Small intestine (tissue), 7 donors: ENCODE results near the gene CEP41. TPM values are rescaled to one million over a fixed set of nuclear protein-coding genes. Genes with fewer than 3 reads are reported as not detected.

Source experiments
- DNase-seq, 2 donors: peaks; one replicate each; pipeline versions ENCODE4 v3.0.0 to v3.0.0-alpha.2; 2013
- FAIRE-seq: peaks from 2 replicates; lab custom pipeline; 2012; peaks lifted over from hg19 to GRCh38; lab: Jason Lieb, UNC
- H3K27ac ChIP-seq, 3 donors: one replicate each; pipeline ENCODE4 v1.5.1; 2013; ENCODE audit warnings: low read length in 2 of 3, mild to moderate bottlenecking in 2 of 3, control low read depth in 1 of 3, inconsistent platforms in 1 of 3, low read depth in 1 of 3, moderate library complexity in 1 of 3
- H3K27me3 ChIP-seq, 3 donors: one replicate each; pipeline ENCODE4 v1.6.1; 2013; ENCODE audit warnings: low read length in 3 of 3, inconsistent platforms in 1 of 3; ENCODE audit not compliant: control insufficient read depth in 3 of 3, insufficient read depth in 3 of 3
- H3K36me3 ChIP-seq, 3 donors: one replicate each; pipeline ENCODE4 v1.6.1; 2013; ENCODE audit warnings: low read length in 3 of 3, inconsistent platforms in 1 of 3, low read depth in 1 of 3, mild to moderate bottlenecking in 1 of 3, moderate library complexity in 1 of 3; ENCODE audit not compliant: control insufficient read depth in 3 of 3, insufficient read depth in 2 of 3
- H3K4me1 ChIP-seq, 3 donors: one replicate each; pipeline ENCODE4 v1.6.1; 2013; ENCODE audit warnings: low read length in 2 of 3, inconsistent platforms in 1 of 3, low read depth in 1 of 3, mild to moderate bottlenecking in 1 of 3, moderate library complexity in 1 of 3; ENCODE audit not compliant: control insufficient read depth in 3 of 3, insufficient read depth in 2 of 3
- H3K4me3 ChIP-seq, 3 donors: one replicate each; pipeline ENCODE4 v1.5.1; 2013; ENCODE audit warnings: low read length in 3 of 3, control low read depth in 1 of 3, inconsistent platforms in 1 of 3, low read depth in 1 of 3, mild to moderate bottlenecking in 1 of 3, moderate library complexity in 1 of 3
- H3K9me3 ChIP-seq, 2 donors: one replicate each; pipeline ENCODE4 v1.6.1; 2013; ENCODE audit warnings: low read depth in 1 of 2, low read length in 1 of 2; ENCODE audit not compliant: control insufficient read depth in 2 of 2, insufficient read depth in 1 of 2
- WGBS, 3 donors: extraction: QIAGEN DNeasy Blood & Tissue Kit; methylation state at CpG; one replicate each; pipeline ENCODE4 v1.1.7; 2013; 5-methylcytosine and 5-hydroxymethylcytosine counted together
- polyA plus RNA-seq, 4 donors: library from polyadenylated mRNA; stranded (reverse) in 3 of 4; unstranded in 1 of 4; fragments of 200-250 nt in 3 of 4; fragments of 120-200 nt in 1 of 4; gene quantifications; one replicate each; pipeline versions ENCODE4 v1.2.1 to v1.2.3, GENCODE V29; 2013
- donor health status: healthy with polysubstance abuse.
- donor health status: control.
- donor health status: control.
- donor health status: Bipolar disorder and iron deficiency.
- donor health status: healthy.

The CEP41 gene
- polyA plus RNA-seq, 4 donors, result 3.0 to 11.8 (median 6.2) TPM; not detected in 1

DNA sequence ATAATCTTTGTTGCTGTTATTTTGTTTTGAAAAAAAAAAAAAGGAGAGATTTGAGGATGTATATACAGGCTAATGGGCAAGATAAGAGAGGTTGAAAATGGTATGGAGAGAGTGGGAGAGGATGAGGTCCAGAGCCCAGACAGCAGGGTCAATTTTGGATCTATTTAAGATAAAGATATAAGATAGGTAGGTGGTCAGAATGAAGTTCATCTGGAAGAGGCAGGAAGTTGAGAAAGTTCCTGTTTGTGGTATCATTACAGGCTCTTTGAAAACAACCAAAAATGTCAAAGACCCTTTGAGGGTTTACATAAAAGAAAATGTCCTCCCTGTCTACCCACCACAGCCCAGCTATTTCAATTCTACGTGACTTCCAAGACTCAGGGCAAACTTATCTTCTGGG lies 7.5 kb downstream of the CEP41 start:
- H3K27ac ChIP-seq, result no peak overlapping the region
- H3K4me3 ChIP-seq, result no peak overlapping the region
- peaks cover 0 to 5% (median 0%) of the 10 kb centered on the region in 3 donors for H3K4me1 ChIP-seq
- WGBS, 3 donors, result 78 to 95% (median 82%) methylated on average over 1 of the region's 1 CpG
- DNase-seq (no peak), FAIRE-seq (no peak)
- H3K36me3 ChIP-seq, result no peaks in the 10 kb centered on the region
- no peaks in the 10 kb centered on the region for H3K9me3 ChIP-seq
- no peaks in the 10 kb centered on the region for H3K27me3 ChIP-seq

DNA sequence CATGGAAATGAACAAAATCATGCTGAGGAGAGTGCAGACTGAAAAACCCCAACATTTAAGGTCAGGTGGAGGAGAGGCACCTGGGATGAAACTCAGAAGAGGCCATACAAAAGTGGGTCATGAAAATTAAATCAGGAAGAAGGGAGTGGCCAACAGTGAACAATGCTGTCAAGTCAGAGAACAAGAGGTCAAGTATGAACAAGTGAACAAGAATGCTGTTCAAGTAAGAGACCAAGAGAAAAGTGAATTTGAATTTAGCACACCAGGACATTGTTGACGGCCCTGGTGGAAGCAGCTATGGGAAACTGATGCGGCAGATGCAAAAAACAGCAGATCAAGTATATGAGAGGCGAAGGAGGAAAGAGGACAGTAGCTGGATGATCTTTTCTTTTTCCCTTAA lies 7.9 kb downstream of the CEP41 start:
- peaks cover 0 to 5% (median 0%) of the 10 kb centered on the region in 3 donors for H3K4me1 ChIP-seq
- H3K4me3 ChIP-seq, result no peak overlapping the region
- no peaks in the 10 kb centered on the region for H3K36me3 ChIP-seq
- FAIRE-seq (no peak), DNase-seq (no peak)
- H3K9me3 ChIP-seq, result no peaks in the 10 kb centered on the region
- WGBS, 3 donors, result 89 to 97% (median 94%) methylated on average over 3 of the region's 3 CpGs
- H3K27me3 ChIP-seq, result no peaks in the 10 kb centered on the region
- H3K27ac ChIP-seq, result no peak overlapping the region

DNA sequence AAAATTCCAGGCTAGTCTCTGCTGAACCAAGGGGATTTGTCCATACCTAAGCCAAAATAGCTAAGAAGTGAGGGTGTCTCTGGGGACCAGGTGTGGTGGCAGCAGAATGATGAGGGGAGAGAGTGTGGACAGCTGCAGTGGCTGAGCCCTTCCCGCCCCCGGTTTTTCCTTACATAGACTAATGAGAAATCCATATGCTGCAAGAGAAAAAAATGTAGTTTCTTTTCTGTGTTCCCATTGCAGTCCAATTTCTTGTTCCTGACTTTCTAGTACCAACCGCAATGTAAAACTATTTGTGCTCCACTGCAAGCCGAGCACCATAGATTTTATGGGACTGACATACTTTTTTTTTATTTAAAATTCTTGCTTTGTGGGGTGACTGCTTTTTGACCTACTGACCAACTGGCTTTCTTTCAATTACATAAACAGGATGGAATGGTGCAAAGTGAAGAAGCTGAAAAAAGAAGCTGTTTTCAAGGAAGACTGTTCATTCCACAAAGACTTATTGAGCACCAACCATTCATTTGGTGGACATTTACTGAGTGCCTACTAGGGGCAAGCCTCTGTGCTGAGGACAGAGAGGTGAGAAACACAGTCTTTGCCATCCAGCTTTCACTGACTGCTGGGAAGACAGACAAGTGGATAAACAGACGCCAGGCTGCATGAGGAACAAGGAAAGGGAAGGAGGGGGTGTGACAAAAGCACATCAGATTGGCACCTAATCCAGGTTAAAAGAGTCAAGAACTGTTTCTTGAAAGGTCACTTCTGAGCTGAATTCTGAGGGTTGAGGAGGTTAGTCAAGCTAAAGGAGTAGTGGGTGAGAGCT lies 9.8 kb downstream of the CEP41 start:
- peak overlapping the region in 2 of 3 donors; percentile 33 to 72 for H3K27ac ChIP-seq
- H3K4me1 ChIP-seq, result peaks cover 0 to 5% (median 0%) of the 10 kb centered on the region in 3 donors
- H3K27me3 ChIP-seq, result no peaks in the 10 kb centered on the region
- peak in 1 of 2 donors; percentile 18 for DNase-seq
- WGBS, 3 donors, result 62 to 75% (median 74%) methylated on average over 5 of the region's 5 CpGs
- no peak for FAIRE-seq
- H3K4me3 ChIP-seq, result no peak overlapping the region
- no peaks in the 10 kb centered on the region for H3K9me3 ChIP-seq
- no peaks in the 10 kb centered on the region for H3K36me3 ChIP-seq

DNA sequence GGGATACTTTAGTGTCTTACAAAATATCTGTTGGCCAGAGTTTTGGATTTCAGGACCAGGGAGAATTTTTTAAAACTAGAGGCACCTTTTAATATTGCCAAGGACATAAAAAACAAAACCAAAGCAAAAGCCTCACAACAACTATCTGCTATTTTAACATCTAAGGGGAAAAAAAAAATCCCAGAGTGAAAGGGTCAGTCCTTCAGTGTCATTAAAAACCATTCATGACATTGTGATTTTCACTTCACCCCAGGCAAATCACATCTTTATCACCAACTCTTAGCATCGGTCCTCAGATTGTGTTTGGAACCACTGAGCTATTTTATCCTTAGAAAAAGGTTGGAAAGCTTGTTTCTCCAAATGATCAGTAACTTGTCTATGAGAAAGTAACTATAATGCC lies 10.7 kb downstream of the CEP41 start:
- Histone ChIP-seq H3K27me3 (no peaks in the 10 kb centered on the region), H3K27ac (peak overlapping the region in 1 of 3 donors; percentile 72), H3K9me3 (no peaks in the 10 kb centered on the region), H3K4me3 (no peak overlapping the region), H3K36me3 (no peaks in the 10 kb centered on the region), H3K4me1 (peaks cover 0 to 5% (median 0%) of the 10 kb centered on the region in 3 donors)
- FAIRE-seq (no peak), DNase-seq (no peak)
- WGBS, 3 donors, result 52 to 79% (median 71%) methylated on average over 1 of the region's 1 CpG

DNA sequence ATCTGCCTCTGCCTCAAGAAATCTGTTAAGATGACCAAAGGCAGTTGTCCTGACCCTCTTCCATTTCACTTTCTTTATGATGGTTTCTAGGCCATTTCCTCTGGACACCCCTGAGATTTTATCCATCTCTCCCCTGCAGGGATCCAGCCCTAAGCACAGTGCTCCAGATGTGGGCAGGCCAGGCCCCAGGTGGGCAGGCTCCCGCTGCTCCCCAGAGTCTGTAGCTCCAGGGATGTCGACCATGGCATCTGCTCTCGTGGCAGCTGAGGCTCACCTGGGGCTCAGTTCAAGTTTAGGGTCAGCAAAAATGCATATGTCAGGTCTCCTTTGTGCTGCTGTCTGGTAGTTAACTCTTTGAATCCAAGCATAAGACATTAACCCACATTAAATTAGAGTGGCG lies 11.8 kb downstream of the CEP41 start:
- WGBS, 3 donors, result 93 to 94% (median 94%) methylated on average over 4 of the region's 4 CpGs
- no peak for FAIRE-seq
- H3K9me3 ChIP-seq, result no peaks in the 10 kb centered on the region
- H3K4me3 ChIP-seq, result no peak overlapping the region
- peaks cover 0 to 5% (median 0%) of the 10 kb centered on the region in 3 donors for H3K4me1 ChIP-seq
- H3K36me3 ChIP-seq, result no peaks in the 10 kb centered on the region
- no peaks in the 10 kb centered on the region for H3K27me3 ChIP-seq
- no peak for DNase-seq
- no peak overlapping the region for H3K27ac ChIP-seq

DNA sequence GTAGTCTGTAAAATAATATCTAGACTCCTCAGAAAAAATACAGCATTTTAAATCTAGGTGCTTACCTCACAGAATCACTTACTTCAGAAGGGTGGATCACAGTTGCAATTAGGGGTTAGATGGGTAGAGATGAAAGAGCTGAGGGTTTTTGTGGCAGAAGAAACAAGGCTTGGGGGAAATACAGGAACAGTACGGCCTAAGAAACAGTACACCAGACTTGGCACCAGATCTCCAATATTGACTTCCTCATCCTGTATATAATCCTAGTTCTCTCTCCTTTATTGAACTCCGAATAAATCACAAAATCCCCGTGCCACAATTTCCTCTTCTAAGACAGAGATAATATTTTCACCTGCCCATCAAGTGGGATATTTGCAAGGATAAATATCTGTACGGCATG lies 14.3 kb downstream of the CEP41 start:
- H3K27ac ChIP-seq, result no peak overlapping the region
- H3K27me3 ChIP-seq, result no peaks in the 10 kb centered on the region
- no peak overlapping the region for H3K4me3 ChIP-seq
- WGBS, 3 donors, result 74 to 86% (median 74%) methylated on average over 4 of the region's 4 CpGs
- peaks cover 0 to 7% (median 0%) of the 10 kb centered on the region in 3 donors for H3K4me1 ChIP-seq
- DNase-seq (no peak), FAIRE-seq (no peak)
- H3K36me3 ChIP-seq, result no peaks in the 10 kb centered on the region
- H3K9me3 ChIP-seq, result no peaks in the 10 kb centered on the region

DNA sequence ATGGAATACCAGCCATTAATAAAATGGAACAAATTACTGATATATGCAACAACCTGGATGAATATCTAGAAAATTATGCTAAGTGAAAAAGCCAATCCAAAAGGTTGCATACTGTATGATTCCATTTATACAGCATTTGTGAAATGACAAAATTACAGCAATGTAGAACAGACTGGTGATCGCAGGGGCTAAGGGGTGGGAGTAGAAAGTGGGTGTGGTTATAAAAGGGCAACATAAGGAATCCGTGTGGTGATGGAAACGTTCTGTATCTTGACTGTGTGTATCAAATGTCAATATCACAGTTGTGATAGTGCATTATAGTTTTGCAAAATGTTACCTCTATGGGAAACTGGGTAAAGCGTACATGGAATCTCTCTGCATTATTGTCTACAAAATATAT lies 15.0 kb downstream of the CEP41 start:
- H3K4me3 ChIP-seq, result no peak overlapping the region
- no peaks in the 10 kb centered on the region for H3K27me3 ChIP-seq
- no peak for DNase-seq
- 75 to 80% (median 78%) methylated on average over 4 of the region's 4 CpGs for WGBS, 3 donors
- no peak for FAIRE-seq
- no peaks in the 10 kb centered on the region for H3K9me3 ChIP-seq
- no peaks in the 10 kb centered on the region for H3K36me3 ChIP-seq
- no peak overlapping the region for H3K27ac ChIP-seq
- H3K4me1 ChIP-seq, result peaks cover 0 to 7% (median 0%) of the 10 kb centered on the region in 3 donors

DNA sequence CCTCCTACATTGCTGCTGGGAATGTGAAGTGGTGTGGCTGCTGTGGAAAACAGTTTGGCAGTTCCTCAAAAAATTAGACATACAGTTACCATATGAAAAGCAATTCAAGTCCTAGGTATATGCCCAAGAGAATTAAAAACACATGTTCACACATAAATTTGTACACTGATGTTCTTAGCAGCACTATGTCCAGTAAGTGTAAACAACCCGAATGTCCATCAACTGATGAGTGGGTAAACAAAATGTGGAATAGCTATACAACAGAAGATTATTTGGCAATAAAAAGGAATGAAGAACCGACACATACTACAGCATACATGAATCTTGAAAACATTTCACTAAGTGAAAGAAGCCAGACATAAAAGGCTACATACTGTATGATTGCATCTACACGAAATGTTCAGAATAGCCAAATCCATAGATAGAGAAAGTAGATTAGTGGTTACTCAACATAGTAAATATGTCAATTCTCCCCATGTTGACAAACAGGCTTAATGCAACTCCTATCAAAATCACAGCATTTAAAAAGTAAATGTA lies 17.2 kb downstream of the CEP41 start:
- Histone ChIP-seq H3K36me3 (peaks cover 0 to 3% (median 0%) of the 10 kb centered on the region in 3 donors), H3K27ac (no peak overlapping the region), H3K9me3 (no peaks in the 10 kb centered on the region), H3K4me1 (peaks cover 0 to 11% (median 0%) of the 10 kb centered on the region in 3 donors), H3K4me3 (no peak overlapping the region), H3K27me3 (no peaks in the 10 kb centered on the region)
- FAIRE-seq, result no peak
- 77 to 91% (median 90%) methylated on average over 3 of the region's 3 CpGs for WGBS, 3 donors
- DNase-seq, result no peak
